ENCODE results near the gene ACOXL. TPM values are rescaled to one million over a fixed set of nuclear protein-coding genes. Genes with fewer than 3 reads are reported as not detected.

ACOXL gene
- total and polyA plus RNA-seq, 12 donors: 0.05 to 0.19 (median 0.12) TPM; not detected in 8

DNA sequence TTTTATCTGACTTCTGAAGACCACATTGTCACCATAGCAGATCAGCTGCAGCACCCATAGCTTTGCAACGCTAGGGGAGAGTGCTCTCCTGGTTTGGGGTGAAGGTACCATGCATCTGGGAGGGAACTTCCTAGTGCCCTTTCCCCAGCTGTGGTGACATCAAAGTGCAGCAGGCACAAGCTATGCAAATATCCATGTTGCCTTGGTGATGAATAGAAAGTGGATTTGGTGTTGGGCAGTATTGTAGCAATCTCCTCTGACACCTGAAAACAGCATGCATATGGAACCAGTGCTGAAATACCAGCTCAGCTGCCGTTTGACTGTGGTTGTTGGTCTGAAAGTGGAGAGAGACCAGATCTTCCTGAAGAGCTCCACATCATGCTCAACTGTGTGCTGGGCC lies 425.4 kb downstream of the ACOXL start:
- no peaks in the 10 kb centered on the region for H3K4me1 ChIP-seq (replicated peaks in 1 of 2)
- no peak for DNase-seq
- H3K36me3 ChIP-seq (replicated peaks in 1 of 2): peaks cover 0 to 5% of the 10 kb centered on the region in 2 donors
- WGBS, 4 donors: 87 to 96% (median 93%) methylated on average over 2 of the region's 2 CpGs
- no peak overlapping the region for H3K27ac ChIP-seq
- intact Hi-C loops (cut with DNase I): no loop called here
- H3K27me3 ChIP-seq: no peaks in the 10 kb centered on the region
- no peak for TF ChIP-seq POLR2A (IDR thresholded peaks at IDR 0.05)
- no peak for TF ChIP-seq CTCF (IDR thresholded peaks at IDR 0.05)
- no peaks in the 10 kb centered on the region for H3K9me3 ChIP-seq (replicated peaks in 1 of 3)
- H3K4me3 ChIP-seq: no peak overlapping the region

DNA sequence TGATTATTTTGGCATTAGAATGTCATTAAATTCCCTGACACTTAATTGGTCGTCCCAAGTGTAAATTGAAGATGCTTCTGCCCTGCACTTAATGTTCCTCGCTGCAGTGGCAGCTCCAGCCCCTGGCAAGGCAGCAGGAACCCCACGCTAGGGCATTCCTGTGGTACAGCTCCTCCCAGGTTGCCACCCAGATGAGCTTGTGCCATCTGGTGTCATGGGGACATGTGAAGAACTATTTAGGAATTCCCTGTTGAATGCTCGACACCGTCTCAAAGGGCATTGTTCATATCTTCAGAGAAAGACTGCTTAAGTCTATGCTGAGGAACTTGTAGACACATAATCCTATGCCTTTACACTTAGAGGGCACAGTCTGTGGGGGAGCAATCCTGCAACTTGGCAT lies 427.3 kb downstream of the ACOXL start:
- no peaks in the 10 kb centered on the region for H3K4me1 ChIP-seq (replicated peaks in 1 of 2)
- DNase-seq: no peak
- 94 to 97% (median 95%) methylated on average over 5 of the region's 5 CpGs for WGBS, 4 donors
- intact Hi-C loops (cut with DNase I): no loop called here
- no peaks in the 10 kb centered on the region for H3K27me3 ChIP-seq
- no peak overlapping the region for H3K27ac ChIP-seq
- no peak for TF ChIP-seq POLR2A (IDR thresholded peaks at IDR 0.05)
- TF ChIP-seq CTCF (IDR thresholded peaks at IDR 0.05): no peak
- H3K36me3 ChIP-seq (replicated peaks in 1 of 2): peaks cover 0 to 5% of the 10 kb centered on the region in 2 donors
- H3K4me3 ChIP-seq: no peak overlapping the region
- H3K9me3 ChIP-seq (replicated peaks in 1 of 3): no peaks in the 10 kb centered on the region

DNA sequence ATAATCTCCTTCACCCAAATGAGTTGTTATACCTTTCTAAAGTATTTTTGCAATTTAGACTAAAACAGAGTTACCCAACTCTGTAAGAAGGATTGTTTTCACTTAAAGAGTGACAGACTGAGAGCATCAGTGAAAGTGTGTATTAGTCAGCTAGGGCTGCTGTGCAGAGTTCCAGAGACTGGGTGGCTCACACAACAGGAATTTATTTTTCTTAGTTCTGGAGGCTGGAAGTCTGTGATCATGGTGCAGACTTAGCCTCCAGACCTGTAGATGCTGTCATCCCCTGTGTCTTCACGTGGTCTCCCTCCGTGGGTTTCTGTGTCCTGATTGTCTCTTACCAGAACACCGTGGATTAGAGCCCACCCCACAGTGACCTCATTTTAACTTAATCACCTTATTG lies 428.4 kb downstream of the ACOXL start:
- intact Hi-C loops (cut with DNase I): no loop called here
- H3K9me3 ChIP-seq (replicated peaks in 1 of 3): no peaks in the 10 kb centered on the region
- 87 to 93% (median 89%) methylated on average over 3 of the region's 3 CpGs for WGBS, 4 donors
- H3K4me3 ChIP-seq: no peak overlapping the region
- H3K27ac ChIP-seq: no peak overlapping the region
- no peaks in the 10 kb centered on the region for H3K27me3 ChIP-seq
- H3K4me1 ChIP-seq (replicated peaks in 1 of 2): no peaks in the 10 kb centered on the region
- peaks cover 0 to 13% of the 10 kb centered on the region in 2 donors for H3K36me3 ChIP-seq (replicated peaks in 1 of 2)
- TF ChIP-seq POLR2A (IDR thresholded peaks at IDR 0.05) (no peak), CTCF (IDR thresholded peaks at IDR 0.05) (no peak)
- no peak for DNase-seq

DNA sequence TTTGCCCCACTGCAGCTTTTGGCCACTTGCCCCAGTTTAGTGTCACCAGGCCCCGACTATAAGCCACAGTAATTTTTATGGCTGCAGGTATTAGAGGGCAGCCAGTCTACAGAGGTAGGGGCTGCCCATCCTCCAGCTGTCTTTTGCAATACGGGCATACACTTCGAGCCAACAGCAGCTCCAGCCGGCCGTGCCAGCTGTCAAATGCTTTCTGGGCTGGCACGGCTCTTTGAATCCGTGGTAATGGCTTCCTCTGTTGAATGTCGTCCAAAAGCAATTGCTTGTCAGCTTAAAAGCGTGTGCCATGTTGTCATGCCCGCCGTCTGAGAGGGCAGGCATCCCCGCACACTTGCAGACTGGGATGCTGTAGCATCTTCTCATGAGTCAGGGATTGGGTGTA lies 429.6 kb downstream of the ACOXL start:
- 75 to 98% (median 87%) methylated on average over 5 to 12 of the region's 12 CpGs for WGBS, 4 donors
- intact Hi-C loops (cut with DNase I): no loop called here
- Histone ChIP-seq H3K36me3 (replicated peaks in 1 of 2) (peaks cover 0 to 13% of the 10 kb centered on the region in 2 donors), H3K4me3 (no peak overlapping the region), H3K4me1 (replicated peaks in 1 of 2) (no peaks in the 10 kb centered on the region), H3K27ac (no peak overlapping the region), H3K9me3 (replicated peaks in 1 of 3) (no peaks in the 10 kb centered on the region), H3K27me3 (no peaks in the 10 kb centered on the region)
- DNase-seq: no peak
- TF ChIP-seq CTCF (IDR thresholded peaks at IDR 0.05) (no peak), POLR2A (IDR thresholded peaks at IDR 0.05) (no peak)
